ENCODE measurements around the gene WFS1.

Gene WFS1

DNA sequence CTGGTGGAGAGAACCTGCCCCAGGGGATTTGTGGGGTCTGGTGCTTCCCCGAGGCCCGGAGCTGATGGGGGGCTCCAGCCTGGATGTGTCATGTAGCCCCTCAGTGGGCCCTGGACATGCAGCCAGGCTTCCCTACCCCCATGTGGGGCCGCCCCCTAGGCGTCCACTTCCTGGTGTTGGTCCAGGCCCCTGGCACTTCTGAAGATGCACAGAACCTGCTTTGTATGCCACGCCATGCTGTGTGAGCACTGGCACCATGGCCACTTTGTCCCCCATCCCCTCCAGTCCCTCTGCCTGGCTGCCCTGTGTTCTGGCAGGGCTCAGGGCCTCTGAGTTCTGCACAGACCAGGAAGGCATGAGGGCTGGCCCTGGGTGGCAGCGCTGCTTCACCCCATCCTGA lies 29.2 kb downstream of the WFS1 start:
- DNase-seq (ENCODE audit: low read depth), result no peak

DNA sequence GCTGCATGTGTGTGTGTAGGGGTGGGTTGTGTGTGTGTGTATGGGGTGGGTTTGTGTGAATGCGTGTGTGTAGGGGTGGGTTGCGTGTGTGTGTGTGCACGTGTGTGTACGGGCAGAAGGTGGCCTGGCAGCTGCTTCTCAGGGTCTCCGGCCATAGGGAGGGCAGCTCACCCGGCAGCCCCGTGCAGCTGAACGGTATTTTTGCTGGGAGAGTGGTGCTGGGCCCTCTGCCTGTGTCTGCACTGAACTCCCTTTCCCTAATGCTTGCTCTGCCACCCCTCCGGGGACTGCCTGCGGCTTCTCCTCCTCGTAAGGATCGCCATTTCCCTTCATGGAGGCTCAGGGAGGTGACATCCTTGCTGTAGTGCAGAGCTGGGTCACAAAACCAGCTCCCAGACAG lies 30.2 kb downstream of the WFS1 start:
- no peak for DNase-seq (ENCODE audit: low read depth)

DNA sequence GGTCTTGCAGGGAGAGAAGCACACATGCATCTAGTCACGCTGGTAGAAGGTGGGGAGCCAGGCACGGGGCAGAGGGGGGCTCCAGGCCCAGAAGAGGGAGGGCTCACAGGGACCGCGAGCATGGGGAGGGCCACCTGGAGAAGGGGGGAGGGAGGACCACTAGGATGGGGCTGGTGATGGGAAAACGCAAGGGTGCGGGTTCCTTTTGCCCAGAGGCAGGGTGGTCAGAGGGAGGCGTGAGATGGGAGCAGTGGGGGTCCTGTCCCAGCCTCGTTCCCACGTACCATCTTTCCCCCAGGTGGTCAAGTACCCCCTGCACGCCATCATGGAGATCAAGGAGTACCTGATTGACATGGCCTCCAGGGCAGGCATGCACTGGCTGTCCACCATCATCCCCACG lies 30.7 kb downstream of the WFS1 start:
- DNase-seq (ENCODE audit: low read depth), result no peak

DNA sequence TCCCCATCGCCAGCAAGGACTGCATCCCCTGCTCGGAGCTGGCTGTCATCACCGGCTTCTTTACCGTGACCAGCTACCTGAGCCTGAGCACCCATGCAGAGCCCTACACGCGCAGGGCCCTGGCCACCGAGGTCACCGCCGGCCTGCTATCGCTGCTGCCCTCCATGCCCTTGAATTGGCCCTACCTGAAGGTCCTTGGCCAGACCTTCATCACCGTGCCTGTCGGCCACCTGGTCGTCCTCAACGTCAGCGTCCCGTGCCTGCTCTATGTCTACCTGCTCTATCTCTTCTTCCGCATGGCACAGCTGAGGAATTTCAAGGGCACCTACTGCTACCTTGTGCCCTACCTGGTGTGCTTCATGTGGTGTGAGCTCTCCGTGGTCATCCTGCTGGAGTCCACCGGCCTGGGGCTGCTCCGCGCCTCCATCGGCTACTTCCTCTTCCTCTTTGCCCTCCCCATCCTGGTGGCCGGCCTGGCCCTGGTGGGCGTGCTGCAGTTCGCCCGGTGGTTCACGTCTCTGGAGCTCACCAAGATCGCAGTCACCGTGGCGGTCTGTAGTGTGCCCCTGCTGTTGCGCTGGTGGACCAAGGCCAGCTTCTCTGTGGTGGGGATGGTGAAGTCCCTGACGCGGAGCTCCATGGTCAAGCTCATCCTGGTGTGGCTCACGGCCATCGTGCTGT lies 31.5 kb downstream of the WFS1 start:
- DNase-seq (ENCODE audit: low read depth), result no peak

DNA sequence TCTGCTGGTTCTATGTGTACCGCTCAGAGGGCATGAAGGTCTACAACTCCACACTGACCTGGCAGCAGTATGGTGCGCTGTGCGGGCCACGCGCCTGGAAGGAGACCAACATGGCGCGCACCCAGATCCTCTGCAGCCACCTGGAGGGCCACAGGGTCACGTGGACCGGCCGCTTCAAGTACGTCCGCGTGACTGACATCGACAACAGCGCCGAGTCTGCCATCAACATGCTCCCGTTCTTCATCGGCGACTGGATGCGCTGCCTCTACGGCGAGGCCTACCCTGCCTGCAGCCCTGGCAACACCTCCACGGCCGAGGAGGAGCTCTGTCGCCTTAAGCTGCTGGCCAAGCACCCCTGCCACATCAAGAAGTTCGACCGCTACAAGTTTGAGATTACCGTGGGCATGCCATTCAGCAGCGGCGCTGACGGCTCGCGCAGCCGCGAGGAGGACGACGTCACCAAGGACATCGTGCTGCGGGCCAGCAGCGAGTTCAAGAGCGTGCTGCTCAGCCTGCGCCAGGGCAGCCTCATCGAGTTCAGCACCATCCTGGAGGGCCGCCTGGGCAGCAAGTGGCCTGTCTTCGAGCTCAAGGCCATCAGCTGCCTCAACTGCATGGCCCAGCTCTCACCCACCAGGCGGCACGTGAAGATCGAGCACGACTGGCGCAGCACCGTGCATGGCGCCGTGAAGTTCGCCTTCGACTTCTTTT lies 32.2 kb downstream of the WFS1 start:
- DNase-seq (ENCODE audit: low read depth), result no peak

DNA sequence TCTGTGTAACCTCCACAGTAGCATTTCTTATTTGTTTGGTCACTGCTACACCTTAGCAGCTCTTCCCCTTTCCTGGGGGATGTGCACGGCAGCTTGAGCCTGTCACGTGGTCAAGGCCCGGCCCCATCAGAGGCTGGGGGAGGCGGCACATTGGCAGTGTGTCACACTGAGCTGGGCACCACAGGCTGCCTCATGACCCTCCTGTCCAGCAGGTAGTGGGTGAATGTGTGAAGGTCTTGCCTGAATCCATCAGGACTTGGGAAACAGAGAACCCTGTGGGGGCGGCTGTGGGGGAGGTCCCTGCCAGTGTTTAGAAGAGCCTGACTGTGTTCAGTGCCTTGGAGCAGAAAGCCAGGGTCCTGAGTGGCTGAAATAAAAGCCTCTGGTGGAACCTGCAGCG lies 33.2 kb downstream of the WFS1 start:
- DNase-seq (ENCODE audit: low read depth), result no peak

DNA sequence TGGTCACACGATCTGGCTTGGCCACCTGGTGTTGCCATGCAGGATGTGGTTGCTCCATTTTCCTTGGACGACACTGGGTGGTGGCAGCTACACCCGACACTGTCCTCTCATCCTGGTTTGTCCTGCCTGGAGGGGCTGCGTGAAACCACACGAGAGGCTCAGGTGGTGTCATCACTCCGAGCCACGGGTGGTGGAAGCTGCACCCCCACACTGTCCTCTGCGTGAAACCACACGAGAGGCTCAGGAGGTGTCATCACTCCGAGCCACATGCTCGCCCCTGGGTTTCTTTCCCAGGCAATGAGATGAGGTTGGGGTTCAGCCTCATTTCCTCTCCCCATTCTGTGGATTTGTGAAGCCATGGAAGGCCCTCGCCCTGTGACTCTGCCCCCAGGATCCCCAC lies 34.3 kb downstream of the WFS1 start:
- no peak for DNase-seq (ENCODE audit: low read depth)

DNA sequence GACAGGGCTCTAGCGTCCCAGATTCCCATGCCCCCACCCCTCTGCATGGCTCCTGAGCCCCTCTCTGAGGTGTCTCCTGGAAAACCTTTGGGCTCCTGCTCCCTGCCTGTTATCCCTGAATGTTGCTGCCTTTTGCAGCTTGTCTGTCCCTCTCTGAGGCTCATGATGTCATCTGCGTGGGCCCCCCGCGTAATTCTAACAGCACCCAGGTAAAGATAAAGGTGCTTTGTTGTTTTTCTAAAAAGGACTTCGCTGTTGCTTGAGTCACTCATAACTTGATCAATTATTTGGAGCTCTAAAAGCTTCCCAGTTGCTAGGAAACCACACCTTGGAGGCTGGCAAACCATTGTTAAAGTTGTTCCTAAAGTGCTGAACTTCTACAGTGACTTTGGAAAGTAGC lies 36.6 kb downstream of the WFS1 start:
- DNase-seq (ENCODE audit: low read depth), result no peak

DNA sequence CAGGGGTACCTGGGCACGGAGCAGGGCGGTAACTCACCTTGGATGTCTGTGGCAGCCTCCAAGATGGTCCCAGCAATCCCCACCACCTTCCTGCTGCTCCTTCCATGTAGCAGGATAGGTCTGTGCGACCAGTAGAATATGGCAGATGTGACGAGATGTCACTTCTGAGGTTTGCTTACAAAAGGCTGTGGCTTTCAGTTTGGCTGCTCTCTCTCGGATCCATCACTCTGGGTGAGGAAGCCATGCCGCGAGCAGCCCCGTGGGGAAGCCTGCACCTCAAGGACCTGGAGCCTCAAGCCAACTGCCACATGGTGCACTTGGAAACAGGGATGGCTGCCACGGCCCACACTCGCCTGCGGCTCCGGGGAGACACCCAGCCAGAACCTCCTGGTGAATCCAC lies 37.6 kb downstream of the WFS1 start:
- no peak for DNase-seq (ENCODE audit: low read depth)

DNA sequence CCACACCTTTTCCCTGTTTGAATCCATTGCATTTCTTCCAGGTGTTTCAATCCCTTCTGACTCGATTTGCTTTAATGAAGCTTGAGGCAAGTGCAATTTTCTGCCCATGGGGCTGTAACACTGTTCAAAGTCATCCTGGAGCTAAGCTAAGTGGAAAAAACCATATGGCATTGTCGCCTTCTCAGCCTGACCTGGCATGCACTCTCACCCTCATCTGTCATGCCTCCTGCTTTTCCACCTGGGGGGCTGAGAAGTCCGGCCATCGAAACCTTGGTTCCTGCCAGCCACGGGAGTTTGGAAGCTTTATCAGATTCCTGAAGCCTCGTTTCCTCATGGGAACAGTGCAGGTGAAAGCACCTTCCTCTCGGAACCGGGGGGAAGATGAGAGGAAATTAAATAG lies 38.2 kb downstream of the WFS1 start:
- no peak for DNase-seq (ENCODE audit: low read depth)

DNA sequence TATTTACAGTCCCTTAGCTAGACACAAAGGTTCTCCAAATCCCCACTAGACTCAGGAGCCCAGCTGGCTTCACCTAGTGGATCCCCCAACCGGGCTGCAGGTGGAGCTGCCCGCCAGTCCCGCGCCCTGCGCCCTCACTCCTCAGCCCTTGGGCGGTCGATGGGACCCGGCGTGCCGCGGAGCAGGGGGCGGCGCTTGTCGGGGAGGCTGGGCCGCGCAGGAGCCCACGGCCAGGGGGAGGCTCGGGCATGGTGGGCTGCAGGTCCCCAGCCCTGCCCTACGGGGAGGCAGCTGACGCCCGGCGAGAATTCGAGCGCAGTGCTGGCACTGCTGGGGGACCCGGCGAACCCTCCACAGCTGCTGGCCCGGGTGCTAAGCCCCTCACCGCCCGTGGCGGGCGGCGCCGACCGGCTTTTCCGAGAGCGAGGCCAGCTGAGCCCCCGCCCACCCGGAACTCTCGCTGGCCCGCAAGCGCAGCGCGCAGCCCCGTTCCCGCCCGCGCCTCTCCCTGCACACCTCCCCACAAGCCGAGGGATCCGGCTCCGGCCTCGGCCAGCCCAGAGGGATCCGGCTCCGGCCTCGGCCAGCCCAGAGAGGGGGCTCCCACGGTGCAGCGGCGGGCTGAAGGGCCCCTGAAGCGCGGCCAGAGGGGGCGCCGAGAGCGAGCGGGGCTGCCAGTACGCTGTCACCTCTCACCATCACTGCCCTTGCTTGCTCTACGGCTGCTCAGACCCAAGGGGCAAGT lies 39.4 kb downstream of the WFS1 start:
- DNase-seq (ENCODE audit: low read depth), result peak; percentile 5

DNA sequence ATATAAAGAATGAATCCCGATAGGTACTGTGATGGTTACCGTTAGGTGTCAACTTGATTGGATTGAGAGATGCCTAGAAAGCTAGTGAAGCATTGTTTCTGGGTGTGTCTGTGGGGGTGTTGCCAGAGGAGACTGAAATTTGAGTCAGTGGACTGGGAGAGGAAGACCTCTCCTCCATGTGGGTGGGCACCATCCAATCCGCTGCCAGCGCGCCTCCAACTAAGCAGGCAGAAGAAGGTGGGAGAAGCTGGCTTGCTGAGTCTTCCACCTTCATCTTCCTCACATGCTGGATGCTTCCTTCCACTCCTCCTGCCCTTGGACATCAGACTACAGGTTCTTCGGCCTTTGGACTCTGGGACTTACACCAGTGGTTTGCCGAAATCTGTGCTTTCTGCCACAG lies 40.1 kb downstream of the WFS1 start:
- no peak for DNase-seq (ENCODE audit: low read depth)

DNA sequence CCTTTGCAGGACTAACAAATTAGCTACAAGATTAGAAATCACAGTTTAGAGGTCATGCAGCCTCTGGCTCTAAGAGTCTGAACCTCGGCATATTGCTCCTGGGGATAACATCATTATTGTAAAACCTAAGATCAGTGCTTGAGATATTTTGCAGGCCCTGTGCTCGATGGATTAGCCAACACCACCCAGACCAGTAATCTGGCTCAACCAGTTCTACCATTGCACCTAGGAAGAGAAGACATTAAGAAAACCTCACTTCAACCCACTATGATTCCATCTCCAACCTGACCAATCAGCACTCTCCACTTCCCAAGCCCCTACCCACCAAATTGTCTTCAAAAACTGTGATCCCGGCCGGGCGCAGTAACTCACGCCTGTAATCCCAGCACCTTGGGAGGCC lies 43.6 kb downstream of the WFS1 start:
- no peak for DNase-seq (ENCODE audit: low read depth)

DNA sequence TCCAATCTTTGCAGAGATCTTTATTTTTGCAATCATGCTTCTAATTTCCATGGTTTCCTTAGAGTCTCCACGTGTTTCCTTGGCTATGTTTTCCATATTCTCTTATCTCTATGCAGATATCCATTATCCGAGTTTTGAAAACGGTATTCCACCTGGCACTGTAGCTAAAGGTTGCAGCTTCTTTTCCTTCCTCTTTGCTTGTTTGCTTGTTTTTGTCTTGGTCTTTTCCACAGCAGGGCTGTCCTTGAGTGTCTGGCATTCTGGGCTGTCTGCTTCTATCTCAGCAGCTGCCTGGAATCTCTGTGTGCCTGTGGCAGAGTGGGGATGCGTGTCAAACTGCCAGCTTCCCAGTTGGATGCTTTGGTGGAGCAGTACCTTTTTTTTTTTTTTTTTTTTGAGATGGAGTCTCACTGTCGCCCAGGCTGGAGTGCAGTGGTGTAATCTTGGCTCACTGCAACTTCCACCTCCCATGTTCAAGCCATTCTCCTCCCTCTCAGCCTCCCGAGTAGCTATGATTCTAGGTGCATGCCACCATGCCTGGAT lies 46.9 kb downstream of the WFS1 start:
- DNase-seq (ENCODE audit: low read depth), result no peak

DNA sequence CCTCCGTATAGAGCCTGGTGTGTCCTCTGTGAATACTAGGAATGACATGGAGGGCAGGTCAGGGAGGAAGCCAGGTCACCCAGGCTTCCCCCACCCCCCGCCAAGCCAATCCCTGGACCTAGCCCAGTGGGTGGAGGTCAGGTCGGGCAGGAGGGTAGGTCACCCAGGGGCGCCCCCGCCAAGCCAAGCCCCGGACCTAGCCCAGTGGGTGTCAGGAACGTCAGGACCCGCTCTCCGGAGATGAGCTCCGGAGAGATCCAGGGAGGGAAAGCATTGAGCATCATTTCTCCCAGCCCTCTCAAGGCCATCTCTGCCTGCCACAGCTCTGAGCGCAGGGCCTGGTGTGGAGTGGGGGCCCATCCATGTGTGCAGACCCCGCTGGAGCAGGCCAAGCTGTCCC lies 48.6 kb downstream of the WFS1 start:
- no peak for DNase-seq (ENCODE audit: low read depth)

DNA sequence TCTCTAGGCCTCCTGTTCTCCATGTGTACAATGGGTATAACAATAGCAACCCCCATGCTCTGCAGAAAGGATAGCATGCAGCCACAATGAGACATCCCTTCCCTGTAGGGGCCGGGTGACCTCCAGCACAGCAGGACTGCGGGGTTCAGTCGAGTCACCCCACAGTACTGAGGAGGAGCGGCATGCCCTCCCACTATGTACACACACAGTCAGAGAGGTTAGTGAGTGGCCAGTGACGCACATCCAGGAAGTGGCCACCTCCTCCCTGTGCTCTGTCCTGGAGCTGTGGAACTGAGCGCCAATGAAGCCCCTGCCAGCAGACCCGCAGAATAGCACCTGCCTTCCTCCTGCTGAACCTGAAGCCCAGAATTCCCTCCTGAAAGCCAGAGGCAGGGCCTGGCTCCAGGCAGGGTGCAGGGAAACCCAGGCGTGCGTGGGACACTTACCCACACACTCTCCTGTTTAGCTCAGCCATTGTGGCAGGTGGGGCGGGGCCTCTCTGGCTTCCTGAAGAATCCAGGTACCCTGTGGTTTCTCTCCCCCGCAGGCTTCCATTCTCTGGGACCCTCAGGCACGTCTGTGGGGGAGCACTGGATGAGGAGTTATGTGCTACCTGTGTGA lies 50.0 kb downstream of the WFS1 start:
- DNase-seq (ENCODE audit: low read depth), result no peak

DNA sequence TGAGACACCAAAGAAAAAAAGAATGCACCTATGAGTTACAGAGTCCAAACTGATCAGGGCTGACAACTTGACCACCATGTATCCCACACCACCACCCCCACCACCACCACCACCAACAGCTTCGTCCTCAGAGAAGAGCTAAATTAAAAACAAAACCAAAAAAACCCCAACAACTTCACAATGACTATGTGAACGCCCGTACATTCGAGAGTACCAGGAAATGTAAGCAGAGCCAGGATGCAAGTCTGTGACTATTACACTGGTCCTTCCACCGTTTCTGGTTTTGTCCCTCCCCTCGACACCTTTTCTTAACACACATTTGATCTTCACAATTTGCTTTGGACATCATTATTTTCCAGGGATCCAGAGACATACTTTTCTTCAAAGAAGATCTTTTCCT lies 51.0 kb downstream of the WFS1 start:
- no peak for DNase-seq (ENCODE audit: low read depth)

DNA sequence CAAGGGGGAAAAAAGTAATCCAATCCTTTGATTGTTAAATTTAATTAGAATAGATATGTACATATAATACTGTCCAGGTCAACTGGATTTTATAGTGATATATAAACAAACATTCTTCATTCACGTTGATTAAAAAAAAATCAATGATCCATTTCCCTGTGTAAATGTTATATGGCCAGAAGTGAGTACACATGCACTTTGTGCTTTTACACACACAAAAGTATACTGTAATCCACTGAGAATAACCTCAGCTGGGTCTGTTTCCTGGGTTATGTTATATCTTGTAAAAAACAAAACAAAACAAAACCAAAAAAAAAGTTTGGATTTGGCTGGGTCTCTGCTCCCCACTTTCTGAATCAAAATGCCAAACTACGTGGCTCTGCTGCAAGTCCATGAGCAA lies 51.7 kb downstream of the WFS1 start:
- no peak for DNase-seq (ENCODE audit: low read depth)

DNA sequence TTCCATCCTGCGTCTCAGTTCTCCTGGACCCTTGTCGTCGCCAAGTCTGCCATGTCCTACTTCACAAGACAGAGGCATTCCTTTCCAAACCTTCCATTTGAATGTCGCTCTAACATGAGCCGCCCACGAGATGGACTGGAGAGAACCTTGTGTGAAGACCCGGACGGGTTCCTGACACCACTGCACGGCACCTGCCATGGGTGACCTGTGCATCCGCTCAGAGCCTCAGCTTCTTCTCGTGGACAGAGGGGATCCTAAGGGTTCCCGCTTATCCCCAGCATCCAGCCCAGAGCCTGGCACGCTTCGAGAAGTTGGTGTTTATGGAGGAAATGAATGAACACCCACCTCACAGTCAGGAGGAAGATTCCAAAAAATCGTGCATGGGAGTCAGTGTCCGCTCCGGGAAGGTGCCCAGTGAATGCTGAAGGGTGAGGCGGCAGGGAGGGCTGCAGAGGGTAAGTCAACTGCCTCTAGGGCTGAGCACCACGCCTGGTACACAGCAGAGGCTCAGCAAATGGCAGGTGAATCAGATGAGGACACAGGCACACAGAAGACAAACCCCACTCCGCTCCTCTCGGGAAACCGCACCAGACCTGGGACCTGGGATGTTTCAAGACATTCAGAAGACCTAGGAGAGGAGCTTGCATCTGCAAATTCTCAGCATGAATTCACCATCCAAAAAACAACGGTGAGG lies 52.6 kb downstream of the WFS1 start:
- DNase-seq (ENCODE audit: low read depth), result no peak

DNA sequence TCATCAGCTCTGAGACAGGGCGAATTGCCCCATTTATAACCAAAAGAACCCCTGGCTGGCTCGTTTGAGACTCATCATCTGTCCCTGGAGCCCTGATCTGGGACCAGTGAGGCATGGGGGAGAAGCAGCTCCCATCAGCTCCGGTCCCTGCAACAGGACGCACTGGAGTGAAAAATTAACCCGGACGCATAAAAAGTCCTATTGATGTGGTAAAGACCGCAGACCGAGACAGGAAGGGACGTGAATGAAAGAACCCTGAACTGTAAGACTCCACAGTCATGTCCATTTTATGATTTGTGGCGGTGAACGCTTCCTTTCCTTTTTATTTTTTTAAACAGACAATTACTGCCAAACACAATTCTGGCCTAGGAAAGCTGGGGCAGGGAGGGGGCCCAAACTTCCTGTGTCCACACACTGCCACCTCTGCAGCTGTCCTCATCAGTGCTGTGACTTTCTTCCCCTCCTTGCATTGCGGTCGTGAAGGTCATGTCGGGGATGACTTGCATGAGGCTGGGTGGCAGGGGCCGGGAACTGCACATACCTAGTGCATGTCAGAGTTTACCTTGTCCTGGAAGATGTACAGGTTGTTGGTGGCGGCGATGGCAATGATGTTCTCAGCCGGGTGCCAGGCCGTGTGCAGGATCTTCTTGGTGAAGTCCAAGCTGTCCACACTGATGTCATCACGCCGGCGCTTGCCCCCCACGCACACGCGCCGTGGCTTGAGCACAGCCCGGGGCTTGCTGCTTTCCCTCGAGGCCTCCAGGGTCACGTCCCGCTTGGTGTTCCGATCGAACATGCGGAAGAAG lies 53.3 kb downstream of the WFS1 start:
- no peak for DNase-seq (ENCODE audit: low read depth)

DNA sequence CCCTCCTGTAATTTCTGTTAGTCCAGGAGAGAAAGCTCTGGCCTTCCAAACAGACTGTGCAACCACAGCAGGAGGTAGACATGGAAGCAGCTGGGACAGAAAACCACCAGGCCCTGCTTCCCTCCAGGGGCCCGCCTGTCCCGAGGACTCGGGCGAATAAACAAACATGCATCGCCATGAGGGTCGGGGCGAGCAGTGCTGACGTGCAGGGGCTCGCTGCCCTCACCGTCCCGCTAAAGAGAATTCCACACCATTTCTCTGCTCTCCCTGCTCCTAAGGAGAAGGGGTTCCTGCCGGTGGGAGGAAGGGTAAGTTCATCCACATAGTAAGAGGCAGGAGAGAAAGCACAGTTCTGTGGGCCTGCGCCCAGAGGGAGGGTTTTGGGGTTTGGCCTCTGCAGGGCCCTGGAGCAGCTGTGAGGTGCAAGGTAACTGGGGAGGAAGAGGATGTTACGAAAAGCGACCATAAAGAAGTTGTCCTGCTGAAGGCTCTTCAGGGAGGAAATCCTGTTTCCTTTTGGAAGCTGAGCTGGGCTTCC lies 54.9 kb downstream of the WFS1 start:
- DNase-seq (ENCODE audit: low read depth), result no peak

Data from activated gamma-delta T cell treated with anti-CD3 and anti-CD28 coated beads, Interleukin-2, amount 50 U/mL, for 16 hours (primary cell).